Measurements from ENCODE around the gene ITGA2B.

ITGA2B gene

GRCh38 chr17:44358066-44358465 lies 31.4 kb downstream of the ITGA2B start:
- POLR2A ChIA-PET, result interaction anchor here (1.1 to 2.6 kb wide), 3 partner anchors 13 to 146 kb away, joined by 3 to 14 read pairs (median 4); partner anchors contain the start of gene GRN
- DNase-seq (ENCODE audit: extremely low spot score), result no peak
- TF ChIP-seq CTBP1 (IDR thresholded peaks at IDR 0.05; ENCODE audit: borderline replicate concordance) (no peak), FOXM1 (IDR thresholded peaks at IDR 0.05; ENCODE audit: borderline replicate concordance) (no peak), NFRKB (IDR thresholded peaks at IDR 0.05) (no peak), ARNT (IDR thresholded peaks at IDR 0.05) (no peak), ELF4 (IDR thresholded peaks at IDR 0.05) (no peak), BHLHE40 (IDR thresholded peaks at IDR 0.05; ENCODE audit: borderline replicate concordance) (no peak), TARDBP (IDR thresholded peaks at IDR 0.05) (no peak), ZNF384 (IDR thresholded peaks at IDR 0.05) (no peak), FOXA1 (IDR thresholded peaks at IDR 0.05) (no peak), SP1 (IDR thresholded peaks at IDR 0.05) (no peak), HDGF (IDR thresholded peaks at IDR 0.05; ENCODE audit: borderline replicate concordance) (no peak), SUZ12 (IDR thresholded peaks at IDR 0.05) (no peak), FOXK2 (IDR thresholded peaks at IDR 0.05) (no peak), L3MBTL2 (conservative IDR thresholded peaks at IDR 0.05) (no peak), LEF1 (IDR thresholded peaks at IDR 0.05; ENCODE audit: borderline replicate concordance) (no peak), PKNOX1 (IDR thresholded peaks at IDR 0.05) (no peak)
- CTCF ChIA-PET, result interaction anchor here (0.6 to 1.1 kb wide), 3 partner anchors 17 to 165 kb away, joined by 3 to 4 read pairs (median 3); no protein-coding TSS in a partner anchor

- ChIA-PET POLR2A (no interaction called here), CTCF (no interaction called here)
- no peak for DNase-seq (ENCODE audit: extremely low spot score)
- TF ChIP-seq PKNOX1 (IDR thresholded peaks at IDR 0.05) (no peak), ELF4 (IDR thresholded peaks at IDR 0.05) (no peak), TARDBP (IDR thresholded peaks at IDR 0.05) (no peak), ZNF384 (IDR thresholded peaks at IDR 0.05) (no peak), BHLHE40 (IDR thresholded peaks at IDR 0.05; ENCODE audit: borderline replicate concordance) (no peak), HDGF (IDR thresholded peaks at IDR 0.05; ENCODE audit: borderline replicate concordance) (no peak), FOXK2 (IDR thresholded peaks at IDR 0.05) (no peak), ARNT (IDR thresholded peaks at IDR 0.05) (no peak), NFRKB (IDR thresholded peaks at IDR 0.05) (no peak), FOXM1 (IDR thresholded peaks at IDR 0.05; ENCODE audit: borderline replicate concordance) (no peak), CTBP1 (IDR thresholded peaks at IDR 0.05; ENCODE audit: borderline replicate concordance) (no peak), L3MBTL2 (conservative IDR thresholded peaks at IDR 0.05) (no peak), FOXA1 (IDR thresholded peaks at IDR 0.05) (no peak), LEF1 (IDR thresholded peaks at IDR 0.05; ENCODE audit: borderline replicate concordance) (no peak), SUZ12 (IDR thresholded peaks at IDR 0.05) (no peak), SP1 (IDR thresholded peaks at IDR 0.05) (no peak)
Measured at GRCh38 chr17:44356241-44356640, 33.2 kb downstream of the ITGA2B start.

GRCh38 chr17:44355642-44356099 lies 33.8 kb downstream of the ITGA2B start:
- TF ChIP-seq BHLHE40 (IDR thresholded peaks at IDR 0.05; ENCODE audit: borderline replicate concordance) (no peak), L3MBTL2 (conservative IDR thresholded peaks at IDR 0.05) (no peak), HDGF (IDR thresholded peaks at IDR 0.05; ENCODE audit: borderline replicate concordance) (no peak), ELF4 (IDR thresholded peaks at IDR 0.05) (no peak), LEF1 (IDR thresholded peaks at IDR 0.05; ENCODE audit: borderline replicate concordance) (no peak), ZNF384 (IDR thresholded peaks at IDR 0.05) (no peak), FOXK2 (IDR thresholded peaks at IDR 0.05) (no peak), ARNT (IDR thresholded peaks at IDR 0.05) (no peak), TARDBP (IDR thresholded peaks at IDR 0.05) (no peak)
- CTCF ChIA-PET, result no interaction called here
- DNase-seq (ENCODE audit: extremely low spot score), result no peak
- POLR2A ChIA-PET, result no interaction called here

GRCh38 chr17:44354582-44355561 lies 34.6 kb downstream of the ITGA2B start:
- ChIA-PET CTCF (no interaction called here), POLR2A (no interaction called here)
- no peak for DNase-seq (ENCODE audit: extremely low spot score)
- TF ChIP-seq BHLHE40 (IDR thresholded peaks at IDR 0.05; ENCODE audit: borderline replicate concordance) (no peak), TARDBP (IDR thresholded peaks at IDR 0.05) (no peak), FOXK2 (IDR thresholded peaks at IDR 0.05) (no peak), NFRKB (IDR thresholded peaks at IDR 0.05) (no peak), ZNF384 (IDR thresholded peaks at IDR 0.05) (no peak), ARNT (IDR thresholded peaks at IDR 0.05) (no peak), FOXA1 (IDR thresholded peaks at IDR 0.05) (no peak), CTBP1 (IDR thresholded peaks at IDR 0.05; ENCODE audit: borderline replicate concordance) (no peak), HDGF (IDR thresholded peaks at IDR 0.05; ENCODE audit: borderline replicate concordance) (no peak), FOXM1 (IDR thresholded peaks at IDR 0.05; ENCODE audit: borderline replicate concordance) (no peak)

GRCh38 chr17:44353672-44354331 lies 35.6 kb downstream of the ITGA2B start:
- ChIA-PET POLR2A (interaction anchor here (1.2 kb wide), 1 partner anchor 32 kb away, joined by 3 read pairs; no protein-coding TSS in a partner anchor), CTCF (no interaction called here)
- no peak for DNase-seq (ENCODE audit: extremely low spot score)
- TF ChIP-seq BHLHE40 (IDR thresholded peaks at IDR 0.05; ENCODE audit: borderline replicate concordance) (no peak), SUZ12 (IDR thresholded peaks at IDR 0.05) (no peak), HDGF (IDR thresholded peaks at IDR 0.05; ENCODE audit: borderline replicate concordance) (no peak), FOXK2 (IDR thresholded peaks at IDR 0.05) (no peak), NFRKB (IDR thresholded peaks at IDR 0.05) (no peak), SP1 (IDR thresholded peaks at IDR 0.05) (no peak), FOXM1 (IDR thresholded peaks at IDR 0.05; ENCODE audit: borderline replicate concordance) (no peak), CTBP1 (IDR thresholded peaks at IDR 0.05; ENCODE audit: borderline replicate concordance) (no peak)
